ENCODE data around the gene HDAC8. TPM values are rescaled to one million over a fixed set of nuclear protein-coding genes. Genes with fewer than 3 reads are reported as not detected.

HDAC8 gene
- total RNA-seq, 1 experiment from 2014 or later = 33.5 TPM

GRCh38 chrX:72387247-72387646 lies 185.4 kb downstream of the HDAC8 start:
- TF ChIP-seq REST (IDR thresholded peaks at IDR 0.05; ENCODE audit: insufficient read depth in 1 of 2, low read depth in 2 of 2, low read length in 1 of 2) (no peak), TCF7L2 (IDR thresholded peaks at IDR 0.05; ENCODE audit: low read depth, low read length) (no peak), SIN3A (IDR thresholded peaks at IDR 0.05; ENCODE audit: borderline replicate concordance, insufficient read depth, low read depth, low read length) (no peak), POLR2AphosphoS5 (IDR thresholded peaks at IDR 0.05; ENCODE audit: low read depth, low read length) (no peak)
- TF ChIP-seq, protein P1, sequence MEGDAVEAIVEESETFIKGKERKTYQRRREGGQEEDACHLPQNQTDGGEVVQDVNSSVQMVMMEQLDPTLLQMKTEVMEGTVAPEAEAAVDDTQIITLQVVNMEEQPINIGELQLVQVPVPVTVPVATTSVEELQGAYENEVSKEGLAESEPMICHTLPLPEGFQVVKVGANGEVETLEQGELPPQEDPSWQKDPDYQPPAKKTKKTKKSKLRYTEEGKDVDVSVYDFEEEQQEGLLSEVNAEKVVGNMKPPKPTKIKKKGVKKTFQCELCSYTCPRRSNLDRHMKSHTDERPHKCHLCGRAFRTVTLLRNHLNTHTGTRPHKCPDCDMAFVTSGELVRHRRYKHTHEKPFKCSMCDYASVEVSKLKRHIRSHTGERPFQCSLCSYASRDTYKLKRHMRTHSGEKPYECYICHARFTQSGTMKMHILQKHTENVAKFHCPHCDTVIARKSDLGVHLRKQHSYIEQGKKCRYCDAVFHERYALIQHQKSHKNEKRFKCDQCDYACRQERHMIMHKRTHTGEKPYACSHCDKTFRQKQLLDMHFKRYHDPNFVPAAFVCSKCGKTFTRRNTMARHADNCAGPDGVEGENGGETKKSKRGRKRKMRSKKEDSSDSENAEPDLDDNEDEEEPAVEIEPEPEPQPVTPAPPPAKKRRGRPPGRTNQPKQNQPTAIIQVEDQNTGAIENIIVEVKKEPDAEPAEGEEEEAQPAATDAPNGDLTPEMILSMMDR (IDR thresholded peaks at IDR 0.05) = no peak
- Histone ChIP-seq H3K36me3 (ENCODE audit: control insufficient read depth, insufficient read depth, low read length) (no peaks in the 10 kb centered on the region), H3K4me1 (ENCODE audit: control insufficient read depth, insufficient read depth, low read length) (no peaks in the 10 kb centered on the region; the same call in 1 of the 2 replicates), H3K27ac (ENCODE audit: low read length) (no peak overlapping the region), H3K27me3 (ENCODE audit: control insufficient read depth, insufficient read depth, low read length) (no peaks in the 10 kb centered on the region), H3K9me3 (ENCODE audit: control insufficient read depth, insufficient read depth, low read depth, low read length) (no peaks in the 10 kb centered on the region), H3K4me3 (ENCODE audit: low read depth in 2 of 2, low read length in 2 of 2) (no peak overlapping the region)
- intact Hi-C loops (cut with micrococcal nuclease; ENCODE audit: unreplicated experiment) = no loop called here
- in situ Hi-C loops (cut with HindIII; ENCODE audit: low pct_unique_long_range_greater_than_20kb, low sequenced_read_pairs) = no loop called here
- no TSS peak for BruUV-seq (replicated peaks)
- ATAC-seq (no peak), DNase-seq (ENCODE audit: low read depth, low spot score) (no peak)
- CTCF ChIA-PET = no interaction called here
- POLR2A ChIA-PET = no interaction called here

- BruUV-seq (replicated peaks) = no TSS peak
- intact Hi-C loops (cut with micrococcal nuclease; ENCODE audit: unreplicated experiment) (no loop called here), in situ Hi-C loops (cut with HindIII; ENCODE audit: low pct_unique_long_range_greater_than_20kb, low sequenced_read_pairs) (no loop called here)
- no peak for DNase-seq (ENCODE audit: low read depth, low spot score)
- ChIA-PET CTCF (no interaction called here), POLR2A (interaction anchor here (0.5 kb wide), 1 partner anchor 188 kb away, joined by 3 read pairs; no protein-coding TSS in a partner anchor)
- Histone ChIP-seq H3K27ac (ENCODE audit: low read length) (no peak overlapping the region), H3K36me3 (ENCODE audit: control insufficient read depth, insufficient read depth, low read length) (no peaks in the 10 kb centered on the region), H3K27me3 (ENCODE audit: control insufficient read depth, insufficient read depth, low read length) (no peaks in the 10 kb centered on the region), H3K4me1 (ENCODE audit: control insufficient read depth, insufficient read depth, low read length) (no peaks in the 10 kb centered on the region; the same call in 1 of the 2 replicates), H3K4me3 (ENCODE audit: low read depth in 2 of 2, low read length in 2 of 2) (no peak overlapping the region), H3K9me3 (ENCODE audit: control insufficient read depth, insufficient read depth, low read depth, low read length) (no peaks in the 10 kb centered on the region)
- 0 out of 2 replicates have a peak, but pooled peaks have one; percentile 2 for TF ChIP-seq TCF7L2 (IDR thresholded peaks at IDR 0.05; ENCODE audit: low read depth, low read length)
- TF ChIP-seq REST (IDR thresholded peaks at IDR 0.05; ENCODE audit: insufficient read depth in 1 of 2, low read depth in 2 of 2, low read length in 1 of 2) = no peak
- TF ChIP-seq, protein P1 (IDR thresholded peaks at IDR 0.05) = no peak
- no peak for TF ChIP-seq POLR2AphosphoS5 (IDR thresholded peaks at IDR 0.05; ENCODE audit: low read depth, low read length)
- no peak for TF ChIP-seq SIN3A (IDR thresholded peaks at IDR 0.05; ENCODE audit: borderline replicate concordance, insufficient read depth, low read depth, low read length)
- ATAC-seq = 0 out of 2 replicates have a peak, but pooled peaks have one; percentile 56
Observed at GRCh38 chrX:72382202-72382595, 190.4 kb downstream of the HDAC8 start.
